Endothelial cell of umbilical vein (primary cell): ENCODE measurements around the gene CYP4X1.

Source experiments
- CTCF ChIP-seq, 2 donors: IDR thresholded peaks; 1 replicate in 1 of 2; 2 replicates in 1 of 2; pipeline ENCODE4 v1.5.1; 2011; ENCODE audit warnings: low read length in 2 of 2, mild to moderate bottlenecking in 2 of 2, moderate library complexity in 2 of 2, control low read depth in 1 of 2, inconsistent platforms in 1 of 2, low read depth in 1 of 2; ENCODE audit not compliant: insufficient read depth in 1 of 2; ENCODE audit errors: extremely low read depth in 1 of 2
- EZH2 ChIP-seq: IDR thresholded peaks from 2 replicates; pipeline ENCODE4 v1.6.1; 2012; ENCODE audit warnings: borderline replicate concordance, low read depth, mild to moderate bottlenecking, moderate library complexity, low read length, inconsistent platforms; ENCODE audit not compliant: severe bottlenecking
- FOS ChIP-seq: IDR thresholded peaks from 2 replicates; pipeline ENCODE4 v1.6.1; 2011; ENCODE audit warnings: mild to moderate bottlenecking, low read length, moderate library complexity, borderline replicate concordance; ENCODE audit not compliant: insufficient read depth
- JUN ChIP-seq: IDR thresholded peaks from 2 replicates; pipeline ENCODE4 v1.6.1; 2011; ENCODE audit warnings: borderline replicate concordance, low read depth; ENCODE audit not compliant: insufficient read length, insufficient read depth
- MAX ChIP-seq: IDR thresholded peaks from 2 replicates; pipeline ENCODE4 v1.6.1; 2011; ENCODE audit not compliant: insufficient read depth, insufficient read length
- MYC ChIP-seq: IDR thresholded peaks from one replicate; pipeline ENCODE4 v1.6.1; 2011; ENCODE audit warnings: mild to moderate bottlenecking, low read depth, low read length
- POLR2A ChIP-seq: IDR thresholded peaks from 2 replicates; pipeline ENCODE4 v1.6.1; 2012; ENCODE audit warnings: low read depth, mild to moderate bottlenecking, control low read depth, low read length
- POLR2AphosphoS5 ChIP-seq: IDR thresholded peaks from 2 replicates; pipeline ENCODE4 v1.6.1; 2012; ENCODE audit warnings: low read depth, mild to moderate bottlenecking, control low read depth, low read length, moderate library complexity; ENCODE audit not compliant: insufficient read depth

GRCh38 chr1:47002211-47002610 lies 21.3 kb upstream of the CYP4X1 start:
- TF ChIP-seq FOS: no peak
- no peak for TF ChIP-seq POLR2A
- no peak for TF ChIP-seq POLR2AphosphoS5
- TF ChIP-seq MYC: no peak
- TF ChIP-seq CTCF (IDR thresholded peaks at IDR 0.05; ENCODE audit: extremely low read depth in 1 of 2, insufficient read depth in 1 of 2, low read depth in 1 of 2, low read length in 2 of 2): peak in 1 of 2 donors; percentile 14
- no peak for TF ChIP-seq EZH2
- no peak for TF ChIP-seq JUN
- no peak for TF ChIP-seq MAX
